HG03025 (cell line): ENCODE measurements around the gene IGFBP7.
"Not testable (repeated sequence)": the region's sequence is repeated elsewhere in the genome, so short reads cannot be mapped to it uniquely, and the experiment has no call there.

Source experiments
- ATAC-seq: cut with Tn5 transposase; IDR thresholded peaks from one replicate; pipeline ENCODE4 v1.9.1; 2021; ENCODE audit warnings: mild to moderate bottlenecking, moderate library complexity; ENCODE audit not compliant: unreplicated experiment, low FRiP score

Gene IGFBP7

GRCh38 chr4:57076646-57077045 lies 33.5 kb downstream of the IGFBP7 start:
- no peak for ATAC-seq

GRCh38 chr4:57075367-57075766 lies 34.8 kb downstream of the IGFBP7 start:
- no peak for ATAC-seq

GRCh38 chr4:57074744-57075143 lies 35.4 kb downstream of the IGFBP7 start:
- ATAC-seq: no peak

- no peak for ATAC-seq
Measured at GRCh38 chr4:57073559-57073958, 36.6 kb downstream of the IGFBP7 start.

- no peak for ATAC-seq
Measured at GRCh38 chr4:57071326-57071725, 38.9 kb downstream of the IGFBP7 start.

- no peak for ATAC-seq
Measured at GRCh38 chr4:57070461-57070860, 39.7 kb downstream of the IGFBP7 start.

- no peak for ATAC-seq
Measured at GRCh38 chr4:57068237-57068981, 41.8 kb downstream of the IGFBP7 start.

GRCh38 chr4:57065730-57066482 lies 44.3 kb downstream of the IGFBP7 start:
- no peak for ATAC-seq

GRCh38 chr4:57064811-57065711 lies 45.1 kb downstream of the IGFBP7 start:
- ATAC-seq: no peak

GRCh38 chr4:57064120-57064519 lies 46.1 kb downstream of the IGFBP7 start:
- no peak for ATAC-seq

GRCh38 chr4:57063518-57063917 lies 46.7 kb downstream of the IGFBP7 start:
- ATAC-seq: no peak

- no peak for ATAC-seq
Measured at GRCh38 chr4:57061395-57061794, 48.8 kb downstream of the IGFBP7 start.

- ATAC-seq: not testable (repeated sequence)
Measured at GRCh38 chr4:57060717-57061067, 49.5 kb downstream of the IGFBP7 start.

GRCh38 chr4:57059890-57060716 lies 50.1 kb downstream of the IGFBP7 start:
- ATAC-seq: no peak

- ATAC-seq: no peak
Measured at GRCh38 chr4:57055886-57056285, 54.3 kb downstream of the IGFBP7 start.

GRCh38 chr4:57053508-57053907 lies 56.7 kb downstream of the IGFBP7 start:
- no peak for ATAC-seq

- ATAC-seq: no peak
Measured at GRCh38 chr4:57051524-57051923, 58.7 kb downstream of the IGFBP7 start.

- no peak for ATAC-seq
Measured at GRCh38 chr4:57051095-57051494, 59.1 kb downstream of the IGFBP7 start.

GRCh38 chr4:57048590-57049304 lies 61.4 kb downstream of the IGFBP7 start:
- ATAC-seq: no peak

GRCh38 chr4:57047046-57047445 lies 63.1 kb downstream of the IGFBP7 start:
- ATAC-seq: not testable (repeated sequence)
